Astrocyte of the spinal cord (primary cell): ENCODE data around the gene LTBP4.

Experiments
- DNase-seq: peaks from one replicate; pipeline ENCODE4 v3.0.0; 2011; ENCODE audit warnings: low read depth, low spot score
- H3K4me3 ChIP-seq: 2 replicates; pipeline ENCODE4 v1.5.1; 2011; ENCODE audit warnings: low read depth, mild to moderate bottlenecking, low read length, moderate library complexity
- in situ Hi-C: cut with HindIII; loops from 2 replicates; pipeline ENCODE4 v1.10.0; 2017; ENCODE audit warnings: low sequenced_read_pairs
- TF ChIP-seq, protein P1 (sequence below): IDR thresholded peaks from 2 replicates; pipeline ENCODE4 v1.5.1; 2012; ENCODE audit warnings: low read depth, mild to moderate bottlenecking, low read length, inconsistent platforms

Gene LTBP4

DNA sequence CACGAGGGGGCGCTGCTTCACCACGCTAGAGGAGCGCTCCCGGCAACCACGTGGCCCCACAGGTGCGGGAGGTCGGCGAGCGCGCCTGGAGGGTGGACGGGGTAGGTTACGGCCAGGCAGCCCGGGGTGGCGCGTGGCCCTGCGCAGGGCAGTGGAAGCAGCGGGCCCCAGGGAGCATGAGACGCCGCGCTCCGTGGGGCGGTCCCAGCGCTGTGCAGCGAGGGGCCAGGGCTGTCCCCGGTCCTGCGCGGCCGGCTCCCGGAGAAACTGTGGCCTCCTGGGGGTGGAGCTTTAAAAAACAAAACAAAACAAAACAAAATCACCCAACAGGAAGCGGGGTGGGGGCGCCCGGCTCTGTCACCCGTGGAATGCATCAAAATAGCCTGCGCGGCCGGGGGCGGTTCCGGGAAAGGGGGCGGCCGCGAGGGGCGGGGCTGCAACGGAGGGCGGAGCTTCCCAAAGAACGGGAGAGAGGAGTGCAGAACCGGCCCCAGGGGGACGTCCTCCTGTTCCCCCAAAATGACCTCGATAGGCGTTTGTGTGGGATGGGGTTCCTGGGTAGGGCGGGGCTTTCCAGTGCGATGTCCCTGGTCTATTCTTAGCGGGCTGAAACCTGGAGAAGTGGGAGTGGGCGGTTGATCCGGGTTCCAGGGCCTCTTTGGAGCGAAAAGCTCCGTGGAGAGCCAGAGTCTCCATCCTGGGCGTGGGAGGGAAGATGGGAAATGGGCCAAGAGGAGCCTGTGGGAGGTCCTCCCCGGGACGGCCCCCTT, 61.9 kb downstream of the LTBP4 start:
- TF ChIP-seq, protein P1, sequence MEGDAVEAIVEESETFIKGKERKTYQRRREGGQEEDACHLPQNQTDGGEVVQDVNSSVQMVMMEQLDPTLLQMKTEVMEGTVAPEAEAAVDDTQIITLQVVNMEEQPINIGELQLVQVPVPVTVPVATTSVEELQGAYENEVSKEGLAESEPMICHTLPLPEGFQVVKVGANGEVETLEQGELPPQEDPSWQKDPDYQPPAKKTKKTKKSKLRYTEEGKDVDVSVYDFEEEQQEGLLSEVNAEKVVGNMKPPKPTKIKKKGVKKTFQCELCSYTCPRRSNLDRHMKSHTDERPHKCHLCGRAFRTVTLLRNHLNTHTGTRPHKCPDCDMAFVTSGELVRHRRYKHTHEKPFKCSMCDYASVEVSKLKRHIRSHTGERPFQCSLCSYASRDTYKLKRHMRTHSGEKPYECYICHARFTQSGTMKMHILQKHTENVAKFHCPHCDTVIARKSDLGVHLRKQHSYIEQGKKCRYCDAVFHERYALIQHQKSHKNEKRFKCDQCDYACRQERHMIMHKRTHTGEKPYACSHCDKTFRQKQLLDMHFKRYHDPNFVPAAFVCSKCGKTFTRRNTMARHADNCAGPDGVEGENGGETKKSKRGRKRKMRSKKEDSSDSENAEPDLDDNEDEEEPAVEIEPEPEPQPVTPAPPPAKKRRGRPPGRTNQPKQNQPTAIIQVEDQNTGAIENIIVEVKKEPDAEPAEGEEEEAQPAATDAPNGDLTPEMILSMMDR, result peak; percentile 90
- peak overlapping the region; percentile 51 for H3K4me3 ChIP-seq
- peak; percentile 84 for DNase-seq
- in situ Hi-C loops, result no loop called here

DNA sequence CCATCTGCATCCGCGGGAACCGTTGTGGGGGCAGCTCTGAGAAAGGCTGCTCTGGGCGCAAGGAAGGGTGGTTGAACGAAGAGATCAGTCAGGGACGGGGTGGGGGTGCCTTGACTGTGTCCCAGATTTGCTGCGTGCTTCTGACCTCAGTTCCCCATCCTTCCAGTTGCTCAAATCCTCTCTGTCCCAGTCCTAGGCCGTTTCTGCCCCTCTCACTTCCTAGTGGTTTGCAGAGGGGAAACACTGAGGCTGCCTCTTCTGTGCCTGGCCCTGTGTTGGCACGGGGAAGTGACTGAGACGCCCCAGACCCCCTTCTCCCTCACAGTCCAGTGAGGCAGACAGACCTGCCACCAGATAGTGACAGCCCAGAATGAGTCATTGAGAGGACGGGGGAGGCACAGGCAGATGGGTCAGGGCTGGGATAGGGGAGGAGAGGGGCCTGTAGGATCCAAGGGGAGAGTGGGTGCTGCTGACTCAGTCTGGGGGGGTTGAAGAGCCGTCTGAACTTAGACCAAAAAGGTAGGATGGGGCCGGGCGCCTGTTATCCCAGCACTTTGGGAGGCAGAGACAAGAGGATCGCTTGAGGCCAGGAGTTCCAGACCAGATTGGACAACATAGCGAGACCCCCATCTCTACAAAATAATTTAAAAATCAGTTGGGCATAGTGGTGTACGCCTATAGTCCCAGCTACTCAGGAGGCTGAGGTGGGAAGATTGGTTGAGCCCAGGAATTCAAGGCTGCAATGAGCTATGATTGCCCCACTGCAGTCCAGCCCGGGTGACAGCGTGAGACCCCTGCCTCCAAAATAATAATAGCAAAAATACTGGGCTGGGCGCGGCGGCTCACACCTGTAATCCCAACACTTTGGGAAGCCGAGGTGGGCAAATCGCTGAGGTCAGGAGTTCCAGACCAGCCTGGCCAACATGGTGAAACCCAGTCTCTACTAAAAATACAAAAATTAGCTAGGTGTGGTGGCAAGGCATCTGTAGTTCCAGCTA, 62.8 kb downstream of the LTBP4 start:
- peak overlapping the region; percentile 51 for H3K4me3 ChIP-seq
- DNase-seq, result no peak
- in situ Hi-C loops, result no loop called here
- TF ChIP-seq, protein P1, result no peak

DNA sequence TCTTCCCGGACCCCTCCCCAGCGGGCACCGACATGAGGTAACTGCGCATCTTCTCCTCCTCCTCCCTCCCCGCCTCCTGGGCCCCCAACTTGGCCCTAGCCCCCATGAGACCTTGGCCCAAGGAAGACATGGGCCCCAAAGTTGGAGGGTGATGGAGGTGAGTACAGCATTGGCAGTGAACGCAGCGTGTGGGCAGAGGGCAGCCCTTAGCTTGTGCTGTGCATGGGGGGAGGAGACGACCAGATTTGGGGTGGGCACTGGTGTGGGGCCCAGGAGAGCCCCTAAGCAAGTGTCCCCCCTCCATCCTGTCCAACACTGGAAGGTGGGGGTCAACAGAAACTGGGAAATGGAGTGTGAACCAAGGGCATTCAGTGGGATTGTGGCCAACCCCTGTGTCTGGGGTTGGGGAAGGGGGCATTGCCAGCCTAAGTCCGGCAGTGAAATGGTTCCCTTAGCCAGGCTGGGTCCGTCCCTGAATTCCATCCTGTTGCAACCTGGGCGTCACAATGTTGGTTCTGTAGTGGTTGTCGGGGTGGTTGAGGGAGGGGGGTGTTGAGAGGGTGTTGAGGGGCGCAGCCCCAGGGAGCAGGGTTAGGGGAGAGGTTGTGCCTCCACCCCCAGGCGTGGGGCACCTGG, 65.8 kb downstream of the LTBP4 start:
- DNase-seq, result no peak
- in situ Hi-C loops, result no loop called here
- no peak overlapping the region for H3K4me3 ChIP-seq
- TF ChIP-seq, protein P1, result no peak

DNA sequence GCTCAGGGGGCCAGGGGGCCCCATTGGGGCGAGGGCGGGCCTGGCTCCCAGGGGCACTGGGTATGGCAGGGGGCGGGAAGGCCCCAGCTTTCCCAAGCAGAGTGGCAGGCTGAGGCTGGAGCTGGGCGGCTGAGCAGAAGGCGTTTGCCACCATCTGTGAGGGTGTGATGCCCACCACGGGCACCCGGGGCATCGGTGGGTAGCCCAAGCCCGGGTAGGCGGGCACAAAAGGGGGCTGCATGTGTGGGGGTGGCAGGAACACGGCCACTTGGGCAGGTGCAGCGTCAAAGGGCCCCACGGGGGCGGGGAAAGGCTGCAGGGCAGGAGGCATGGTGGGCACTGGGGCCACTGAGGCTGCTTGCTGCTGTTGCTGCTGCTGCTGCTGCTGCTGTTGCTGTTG, 66.4 kb downstream of the LTBP4 start:
- in situ Hi-C loops, result no loop called here
- TF ChIP-seq, protein P1, result no peak
- DNase-seq, result no peak
- no peak overlapping the region for H3K4me3 ChIP-seq

DNA sequence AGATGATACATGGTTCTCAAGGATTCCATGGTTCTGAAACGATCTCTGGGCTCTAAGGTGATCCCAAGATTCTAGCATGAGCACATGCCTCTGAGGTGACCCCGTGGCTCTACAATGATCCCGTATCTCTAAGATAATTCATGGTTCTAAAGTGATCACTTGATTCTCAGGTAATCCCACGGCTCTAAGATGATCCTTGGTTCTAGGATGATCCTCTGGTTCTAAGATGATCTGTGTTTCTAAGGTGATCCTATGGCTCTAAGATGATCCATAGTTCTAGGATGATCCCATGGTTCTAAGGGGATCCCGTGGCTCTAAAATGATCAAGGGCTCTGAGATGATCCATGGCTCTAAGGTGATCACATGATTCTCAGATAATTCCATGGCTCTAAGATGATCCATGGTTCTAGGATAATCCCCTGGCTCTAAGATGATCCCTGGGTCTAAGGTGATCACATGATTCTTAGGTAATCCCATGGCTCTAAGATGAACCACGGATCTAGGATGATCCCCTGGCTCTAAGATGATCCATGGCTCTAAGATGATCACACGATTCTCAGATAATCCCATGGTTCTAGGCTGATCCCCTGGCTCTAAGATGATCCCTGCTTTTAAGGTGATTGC, 67.9 kb downstream of the LTBP4 start:
- in situ Hi-C loops, result no loop called here
- H3K4me3 ChIP-seq, result no peak overlapping the region
- TF ChIP-seq, protein P1, result no peak
- no peak for DNase-seq

DNA sequence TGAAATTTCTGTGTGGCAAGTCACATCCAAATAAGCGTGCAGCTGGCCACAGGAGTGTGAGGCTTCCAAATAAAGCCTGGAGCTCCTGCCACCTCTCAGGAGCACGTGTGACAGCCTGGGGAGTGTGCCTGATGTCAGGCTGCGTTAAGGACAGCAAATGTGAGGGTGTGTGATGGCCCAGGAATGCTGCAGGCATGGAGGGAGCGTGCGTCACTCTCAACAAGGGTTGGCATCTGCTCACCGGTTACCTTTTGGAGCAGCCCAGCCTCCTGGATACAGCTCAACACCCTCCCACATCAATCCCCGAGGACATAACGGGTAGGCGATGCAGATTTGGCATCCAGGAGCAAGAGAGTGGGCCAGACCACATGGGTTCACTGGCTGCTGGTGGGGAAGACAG, 70.2 kb downstream of the LTBP4 start:
- no peak overlapping the region for H3K4me3 ChIP-seq
- in situ Hi-C loops, result no loop called here
- TF ChIP-seq, protein P1, result no peak
- DNase-seq, result no peak
